ENCODE measurements around the gene KLHL29.

DNA sequence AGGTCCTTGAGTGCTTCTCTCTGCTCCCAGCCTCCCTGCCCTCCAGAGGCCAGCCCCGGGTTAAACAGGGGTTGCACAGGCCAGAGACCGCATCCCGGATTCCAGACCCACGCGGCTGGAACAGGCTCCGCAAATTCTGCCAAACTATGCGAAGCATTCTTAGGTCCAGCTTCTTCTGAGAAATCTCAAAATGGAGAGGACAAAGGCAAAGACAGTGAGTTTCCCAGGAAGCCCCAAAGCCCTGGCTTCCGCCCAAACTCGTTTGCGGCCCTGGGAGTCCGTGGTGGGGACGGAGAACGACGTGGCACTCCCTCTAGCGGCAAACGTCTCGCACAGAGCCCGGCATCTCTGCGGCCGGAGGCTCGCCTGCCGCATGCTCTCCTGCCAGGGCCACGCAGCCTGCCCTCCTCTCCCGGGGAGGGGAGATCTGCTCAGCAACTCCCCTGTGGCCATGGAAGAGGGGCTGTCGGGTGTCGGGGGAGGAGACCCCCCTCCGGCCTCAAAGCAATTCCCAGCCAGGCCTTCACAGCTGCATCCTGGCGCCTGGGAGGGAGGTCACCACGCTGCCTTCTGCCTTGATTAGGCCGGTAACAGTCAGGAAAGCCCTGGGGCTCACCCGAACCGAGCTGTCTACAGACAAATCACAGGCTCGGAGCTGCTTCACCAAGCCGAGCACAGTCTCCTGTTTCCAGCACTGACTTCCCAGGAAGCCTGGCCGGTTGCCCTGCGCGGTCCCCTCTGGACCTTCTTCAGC, 33.4 kb upstream of the KLHL29 start:
- TF ChIP-seq POLR2A (IDR thresholded peaks at IDR 0.05) (no peak), CTCF (IDR thresholded peaks at IDR 0.05) (peak; percentile 85 to 93 (median 87))
